HG03558 (cell line): ENCODE data around the gene ANO5.

Experiments
- ATAC-seq: cut with Tn5 transposase; IDR thresholded peaks from one replicate; pipeline ENCODE4 v1.9.1; 2021; ENCODE audit warnings: moderate number of reproducible peaks; ENCODE audit not compliant: unreplicated experiment; ENCODE audit errors: extremely low read depth

The ANO5 gene

GRCh38 chr11:22317656-22318055 is 124.8 kb downstream of the ANO5 start:
- no peak for ATAC-seq

- no peak for ATAC-seq
Measured at GRCh38 chr11:22331771-22332170, 138.9 kb downstream of the ANO5 start.
